Cardiac muscle cell (in vitro differentiated cells and primary cell): ENCODE results near the gene PPP6C. TPM values are rescaled to one million over a fixed set of nuclear protein-coding genes. Genes with fewer than 3 reads are reported as not detected.

Experiments used
- DNase-seq, 2 donors: peaks; one replicate each; pipeline versions ENCODE4 v3.0.0 to v3.0.0-alpha.2; 2010 to 2017; ENCODE audit warnings: low read depth in 1 of 2, low spot score in 1 of 2
- H3K27ac ChIP-seq: fragments of 200-600 bp; sonication (generic); 2 replicates; pipeline ENCODE4 v1.5.1; 2016
- H3K27me3 ChIP-seq: fragments of 200-600 bp; sonication (generic); 2 replicates; pipeline ENCODE4 v1.6.0; 2016; ENCODE audit warnings: control low read depth
- H3K36me3 ChIP-seq: fragments of 200-600 bp; sonication (generic); 2 replicates; pipeline ENCODE4 v1.5.1; 2016; ENCODE audit warnings: control low read depth
- H3K4me1 ChIP-seq: fragments of 200-600 bp; sonication (generic); 2 replicates; pipeline ENCODE4 v1.8.1; 2017; ENCODE audit warnings: low read depth, mild to moderate bottlenecking, mixed run types
- H3K4me3 ChIP-seq: fragments of 200-600 bp; sonication (generic); 2 replicates; pipeline ENCODE4 v1.5.1; 2016; ENCODE audit warnings: mild to moderate bottlenecking
- H3K9me3 ChIP-seq: fragments of 200-600 bp; sonication (generic); 2 replicates; pipeline ENCODE4 v1.5.1; 2017; ENCODE audit warnings: low read depth, mild to moderate bottlenecking, control low read depth
- polyA plus RNA-seq: library from polyadenylated mRNA; unstranded; fragments of >200 nt; fragmentation: Nextera tagmentation; extraction: Ambion mirVana; gene quantifications from 2 replicates; pipeline ENCODE4 v1.2.1, GENCODE V29; 2016
- total RNA-seq: library from RNA; depleted of rRNA; stranded (reverse); fragments of >200 nt; gene quantifications from 2 replicates; pipeline ENCODE4 v1.2.3, GENCODE V29; 2016
- TF ChIP-seq, protein P1 (sequence below): IDR thresholded peaks from 2 replicates; pipeline ENCODE4 v1.5.1; 2012; ENCODE audit warnings: low read depth, mild to moderate bottlenecking, low read length

PPP6C gene
- total and polyA plus RNA-seq, 2 experiments from 2014 or later = 16.3 to 16.5 TPM

DNA sequence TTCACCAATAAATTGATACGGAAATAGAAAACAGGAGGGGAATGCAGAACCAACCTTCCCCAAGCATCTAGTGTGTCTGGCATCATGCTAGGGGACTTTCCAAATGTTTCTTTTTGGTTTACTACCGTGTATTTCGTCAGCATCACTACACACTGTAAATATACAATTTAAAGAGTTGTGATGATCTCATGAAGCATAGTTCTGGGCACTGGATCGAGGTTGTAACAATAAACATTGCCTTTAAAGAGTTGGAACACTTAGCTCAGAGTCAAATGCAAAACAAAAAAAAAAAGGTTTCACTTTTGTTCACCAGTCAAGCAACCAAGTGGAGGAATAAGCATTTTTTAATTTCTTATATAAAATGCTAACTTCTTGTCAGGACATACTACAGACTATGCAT is 43.4 kb downstream of the PPP6C start:
- H3K27ac ChIP-seq = no peak overlapping the region
- peaks cover 15% of the 10 kb centered on the region for H3K36me3 ChIP-seq
- no peak overlapping the region for H3K4me3 ChIP-seq
- H3K27me3 ChIP-seq = no peaks in the 10 kb centered on the region
- no peaks in the 10 kb centered on the region for H3K9me3 ChIP-seq
- H3K4me1 ChIP-seq = no peaks in the 10 kb centered on the region
- TF ChIP-seq, protein P1, sequence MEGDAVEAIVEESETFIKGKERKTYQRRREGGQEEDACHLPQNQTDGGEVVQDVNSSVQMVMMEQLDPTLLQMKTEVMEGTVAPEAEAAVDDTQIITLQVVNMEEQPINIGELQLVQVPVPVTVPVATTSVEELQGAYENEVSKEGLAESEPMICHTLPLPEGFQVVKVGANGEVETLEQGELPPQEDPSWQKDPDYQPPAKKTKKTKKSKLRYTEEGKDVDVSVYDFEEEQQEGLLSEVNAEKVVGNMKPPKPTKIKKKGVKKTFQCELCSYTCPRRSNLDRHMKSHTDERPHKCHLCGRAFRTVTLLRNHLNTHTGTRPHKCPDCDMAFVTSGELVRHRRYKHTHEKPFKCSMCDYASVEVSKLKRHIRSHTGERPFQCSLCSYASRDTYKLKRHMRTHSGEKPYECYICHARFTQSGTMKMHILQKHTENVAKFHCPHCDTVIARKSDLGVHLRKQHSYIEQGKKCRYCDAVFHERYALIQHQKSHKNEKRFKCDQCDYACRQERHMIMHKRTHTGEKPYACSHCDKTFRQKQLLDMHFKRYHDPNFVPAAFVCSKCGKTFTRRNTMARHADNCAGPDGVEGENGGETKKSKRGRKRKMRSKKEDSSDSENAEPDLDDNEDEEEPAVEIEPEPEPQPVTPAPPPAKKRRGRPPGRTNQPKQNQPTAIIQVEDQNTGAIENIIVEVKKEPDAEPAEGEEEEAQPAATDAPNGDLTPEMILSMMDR = no peak
- no peak for DNase-seq

DNA sequence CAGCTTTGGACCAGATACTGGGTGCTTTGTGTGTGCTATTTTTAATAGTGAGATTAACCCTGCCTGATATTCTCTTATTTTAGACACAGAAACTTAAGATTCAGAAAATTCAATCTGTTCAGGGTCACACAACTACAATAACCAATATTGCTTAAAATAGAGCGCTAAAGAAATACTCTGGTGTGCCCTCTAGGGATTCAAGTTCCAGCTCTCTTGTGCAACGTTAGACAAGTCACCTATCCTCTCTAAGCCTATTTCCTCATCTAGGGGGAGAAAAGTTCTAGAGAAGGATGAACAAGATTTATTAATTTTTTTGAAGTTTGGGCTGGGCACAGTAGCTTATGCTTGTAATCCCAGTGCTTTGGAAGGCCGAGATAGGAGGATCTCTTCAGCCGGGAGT is 44.2 kb downstream of the PPP6C start:
- TF ChIP-seq, protein P1 = no peak
- Histone ChIP-seq H3K27me3 (no peaks in the 10 kb centered on the region), H3K36me3 (peaks cover 11% of the 10 kb centered on the region), H3K4me1 (no peaks in the 10 kb centered on the region), H3K9me3 (no peaks in the 10 kb centered on the region), H3K27ac (no peak overlapping the region), H3K4me3 (no peak overlapping the region)
- DNase-seq = no peak

DNA sequence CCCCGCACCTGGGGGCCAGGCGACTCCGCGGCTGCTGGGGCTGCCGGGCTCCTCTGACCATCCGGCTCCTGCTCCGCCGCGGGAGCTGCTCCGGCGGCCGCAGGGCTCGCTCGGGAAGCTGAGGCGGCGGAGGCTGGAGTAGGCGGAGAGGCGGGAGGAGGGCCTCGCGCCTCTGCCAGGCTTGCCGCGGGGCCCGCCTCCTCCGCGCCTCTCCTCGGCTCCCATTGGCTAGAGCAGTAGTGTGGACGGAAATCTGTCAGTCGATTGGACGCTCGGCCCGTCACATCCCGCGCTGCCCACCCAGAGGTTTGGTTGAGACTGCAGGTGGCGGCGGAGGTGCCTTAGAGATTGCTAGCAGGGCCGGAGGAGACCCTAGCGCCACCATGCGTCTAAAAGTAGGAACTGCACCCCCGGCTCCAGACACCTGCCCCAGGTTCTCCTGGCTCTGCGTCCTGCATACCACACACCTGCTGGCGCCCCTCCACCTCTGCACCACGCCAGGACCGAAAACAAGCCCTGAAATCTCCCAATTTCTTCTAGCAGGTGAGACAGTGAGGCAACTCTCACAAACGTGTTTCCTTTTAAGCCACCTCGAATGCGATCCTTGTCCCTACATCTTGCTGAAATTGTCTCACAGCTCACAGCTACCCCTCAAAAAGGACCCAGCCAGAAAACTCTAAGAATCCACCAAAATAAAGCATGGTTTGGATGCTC is 46.1 kb downstream of the PPP6C start, which contains the start of gene SCAI:
Gene SCAI (minus strand): TSS at position 152 of the 714 bp plus-strand sequence. CDS start 91 bp downstream, at position 61.
- peak within 1 kb of the TSS; percentile 71 for H3K4me3 ChIP-seq
- H3K36me3 ChIP-seq = peaks cover 7% of the 10 kb centered on the region
- H3K27ac ChIP-seq = peak within 1 kb of the TSS; percentile 85
- no peaks in the 10 kb centered on the region for H3K4me1 ChIP-seq
- no peaks in the 10 kb centered on the region for H3K9me3 ChIP-seq
- TF ChIP-seq, protein P1 = peak; percentile 99
- no peaks in the 10 kb centered on the region for H3K27me3 ChIP-seq
- DNase-seq = peak; percentile 99

DNA sequence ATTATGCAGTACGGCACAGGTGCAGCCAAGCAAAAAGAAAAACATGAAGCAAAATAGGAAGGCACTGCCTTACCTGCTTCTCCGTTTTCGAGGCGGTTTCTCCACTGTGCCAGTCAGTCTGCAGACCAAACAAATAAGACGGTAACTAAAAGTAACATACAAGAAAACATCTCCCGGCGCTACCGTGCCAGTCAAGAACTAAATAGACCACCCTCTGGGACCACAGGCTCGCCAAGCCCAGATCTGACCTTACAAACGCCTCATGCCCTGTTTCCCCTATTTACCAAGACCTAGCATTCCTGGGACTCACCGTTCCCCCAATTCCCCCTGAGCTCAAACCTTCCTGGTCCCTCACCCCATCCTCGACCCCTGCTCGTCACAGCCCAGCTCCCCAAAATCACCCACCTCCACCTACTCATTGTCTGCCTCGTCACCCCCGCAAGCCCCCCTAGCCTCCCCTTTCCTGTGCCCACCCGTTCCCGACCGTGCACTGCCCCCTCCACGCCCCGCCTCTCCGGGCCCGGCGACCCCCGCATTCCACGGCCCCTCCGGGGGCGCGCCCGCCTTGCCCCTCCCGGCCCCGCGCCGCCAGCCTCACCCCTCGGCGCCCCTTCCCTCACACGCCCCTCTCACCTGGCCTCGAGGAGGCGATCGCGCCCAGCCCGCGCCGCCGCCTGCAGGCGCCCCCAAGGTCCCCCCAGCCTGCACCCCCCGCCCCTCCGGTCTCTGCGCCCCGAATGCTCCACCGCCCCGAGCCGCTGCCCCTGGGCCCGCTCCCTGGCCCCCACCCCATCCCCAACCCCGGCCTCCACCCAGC is 46.8 kb downstream of the PPP6C start:
- no peaks in the 10 kb centered on the region for H3K4me1 ChIP-seq
- peak overlapping the region; percentile 85 for H3K27ac ChIP-seq
- TF ChIP-seq, protein P1 = no peak
- H3K9me3 ChIP-seq = no peaks in the 10 kb centered on the region
- H3K4me3 ChIP-seq = peak overlapping the region; percentile 71
- H3K27me3 ChIP-seq = no peaks in the 10 kb centered on the region
- peak; percentile 9 to 16 for DNase-seq
- peaks cover 7% of the 10 kb centered on the region for H3K36me3 ChIP-seq

DNA sequence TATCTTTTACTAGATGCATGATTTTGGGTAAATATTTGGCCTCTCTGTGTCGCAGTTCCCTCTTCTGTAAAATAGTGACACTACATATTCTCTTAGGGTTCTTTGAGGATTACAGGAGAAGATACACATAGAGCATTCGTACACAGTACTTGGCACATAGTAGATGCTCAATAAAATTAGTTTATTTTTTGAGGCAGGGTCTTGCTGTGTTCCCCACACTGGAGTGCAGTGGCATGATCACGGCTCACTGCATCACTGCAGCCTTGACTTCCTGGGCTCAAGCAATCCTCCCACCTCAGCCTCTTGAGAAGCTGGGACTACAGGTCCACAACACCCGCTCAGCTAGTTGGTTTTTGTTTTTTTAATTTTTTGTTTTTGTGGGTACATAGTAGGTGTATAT is 47.9 kb downstream of the PPP6C start:
- TF ChIP-seq, protein P1 = no peak
- peaks cover 7% of the 10 kb centered on the region for H3K36me3 ChIP-seq
- no peaks in the 10 kb centered on the region for H3K27me3 ChIP-seq
- H3K27ac ChIP-seq = no peak overlapping the region
- no peak for DNase-seq
- H3K4me1 ChIP-seq = no peaks in the 10 kb centered on the region
- H3K4me3 ChIP-seq = no peak overlapping the region
- H3K9me3 ChIP-seq = no peaks in the 10 kb centered on the region
